HL-60 (cell line): ENCODE results near the gene TOGARAM1.

Source experiments
- DNase-seq, 2 experiments: peaks; one replicate each; pipeline ENCODE4 v3.0.0-alpha.2; 2010 to 2020; ENCODE audit warnings: low read depth in 1 of 2, low spot score in 1 of 2
- H3K27ac ChIP-seq: fragments of 250-450 bp; sonication (Bioruptor Pico); replicated peaks from 2 replicates; pipeline ENCODE4 v1.5.1; 2020; ENCODE audit warnings: mild to moderate bottlenecking, moderate library complexity
- H3K27me3 ChIP-seq: fragments of 250-450 bp; sonication (Bioruptor Pico); 2 replicates; pipeline ENCODE4 v1.5.1; 2021; ENCODE audit warnings: mild to moderate bottlenecking, moderate library complexity; ENCODE audit not compliant: insufficient read depth, poor library complexity, severe bottlenecking
- H3K4me3 ChIP-seq: replicated peaks from 2 replicates; pipeline ENCODE4 v1.5.1; 2011; ENCODE audit warnings: mild to moderate bottlenecking, control low read depth, low read length; ENCODE audit not compliant: insufficient read depth
- CTCF ChIP-seq: IDR thresholded peaks from one replicate; pipeline ENCODE4 v1.5.1; 2011; ENCODE audit warnings: low read length, control low read depth, inconsistent platforms; ENCODE audit not compliant: insufficient read depth
- GABPA ChIP-seq: IDR thresholded peaks from 2 replicates; pipeline ENCODE4 v1.6.1; 2012; ENCODE audit warnings: low read depth
- POLR2AphosphoS5 ChIP-seq: IDR thresholded peaks from 2 replicates; pipeline ENCODE4 v1.6.1; 2012; ENCODE audit warnings: low read depth
- SPI1 ChIP-seq: IDR thresholded peaks from 2 replicates; pipeline ENCODE4 v1.6.1; 2012; ENCODE audit warnings: low read depth, mild to moderate bottlenecking, borderline replicate concordance
- TF ChIP-seq, protein P1 (sequence below): IDR thresholded peaks from 2 replicates; pipeline ENCODE4 v1.6.1; 2012; ENCODE audit warnings: low read depth; ENCODE audit not compliant: insufficient replicate concordance

TOGARAM1 gene

DNA sequence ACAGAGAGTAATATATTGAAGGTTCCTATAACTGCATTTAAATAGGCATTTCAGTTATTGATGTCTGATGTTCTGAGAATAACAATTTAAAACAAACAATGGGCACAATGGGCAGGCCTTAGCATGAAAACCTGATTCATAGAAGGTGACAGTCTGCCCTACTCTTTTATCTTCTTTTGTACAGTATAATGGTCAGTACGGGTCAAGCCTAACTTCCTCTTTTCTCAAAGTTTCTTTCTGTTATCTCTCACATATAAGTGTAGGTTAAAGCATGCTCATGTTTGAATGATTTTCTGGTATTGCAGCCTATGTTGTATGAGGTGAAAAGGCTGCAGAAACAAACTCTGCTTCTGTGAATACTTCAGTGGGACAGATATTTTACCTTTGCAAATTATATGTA lies 158.1 kb downstream of the TOGARAM1 start:
- H3K27ac ChIP-seq, result no peak overlapping the region
- DNase-seq, result no peak
- no peak for TF ChIP-seq GABPA
- no peak for TF ChIP-seq CTCF
- TF ChIP-seq, protein P1, sequence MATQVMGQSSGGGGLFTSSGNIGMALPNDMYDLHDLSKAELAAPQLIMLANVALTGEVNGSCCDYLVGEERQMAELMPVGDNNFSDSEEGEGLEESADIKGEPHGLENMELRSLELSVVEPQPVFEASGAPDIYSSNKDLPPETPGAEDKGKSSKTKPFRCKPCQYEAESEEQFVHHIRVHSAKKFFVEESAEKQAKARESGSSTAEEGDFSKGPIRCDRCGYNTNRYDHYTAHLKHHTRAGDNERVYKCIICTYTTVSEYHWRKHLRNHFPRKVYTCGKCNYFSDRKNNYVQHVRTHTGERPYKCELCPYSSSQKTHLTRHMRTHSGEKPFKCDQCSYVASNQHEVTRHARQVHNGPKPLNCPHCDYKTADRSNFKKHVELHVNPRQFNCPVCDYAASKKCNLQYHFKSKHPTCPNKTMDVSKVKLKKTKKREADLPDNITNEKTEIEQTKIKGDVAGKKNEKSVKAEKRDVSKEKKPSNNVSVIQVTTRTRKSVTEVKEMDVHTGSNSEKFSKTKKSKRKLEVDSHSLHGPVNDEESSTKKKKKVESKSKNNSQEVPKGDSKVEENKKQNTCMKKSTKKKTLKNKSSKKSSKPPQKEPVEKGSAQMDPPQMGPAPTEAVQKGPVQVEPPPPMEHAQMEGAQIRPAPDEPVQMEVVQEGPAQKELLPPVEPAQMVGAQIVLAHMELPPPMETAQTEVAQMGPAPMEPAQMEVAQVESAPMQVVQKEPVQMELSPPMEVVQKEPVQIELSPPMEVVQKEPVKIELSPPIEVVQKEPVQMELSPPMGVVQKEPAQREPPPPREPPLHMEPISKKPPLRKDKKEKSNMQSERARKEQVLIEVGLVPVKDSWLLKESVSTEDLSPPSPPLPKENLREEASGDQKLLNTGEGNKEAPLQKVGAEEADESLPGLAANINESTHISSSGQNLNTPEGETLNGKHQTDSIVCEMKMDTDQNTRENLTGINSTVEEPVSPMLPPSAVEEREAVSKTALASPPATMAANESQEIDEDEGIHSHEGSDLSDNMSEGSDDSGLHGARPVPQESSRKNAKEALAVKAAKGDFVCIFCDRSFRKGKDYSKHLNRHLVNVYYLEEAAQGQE, result no peak
- no peak for TF ChIP-seq POLR2AphosphoS5
- TF ChIP-seq SPI1, result no peak
- no peak overlapping the region for H3K4me3 ChIP-seq
- H3K27me3 ChIP-seq, result no peaks in the 10 kb centered on the region

DNA sequence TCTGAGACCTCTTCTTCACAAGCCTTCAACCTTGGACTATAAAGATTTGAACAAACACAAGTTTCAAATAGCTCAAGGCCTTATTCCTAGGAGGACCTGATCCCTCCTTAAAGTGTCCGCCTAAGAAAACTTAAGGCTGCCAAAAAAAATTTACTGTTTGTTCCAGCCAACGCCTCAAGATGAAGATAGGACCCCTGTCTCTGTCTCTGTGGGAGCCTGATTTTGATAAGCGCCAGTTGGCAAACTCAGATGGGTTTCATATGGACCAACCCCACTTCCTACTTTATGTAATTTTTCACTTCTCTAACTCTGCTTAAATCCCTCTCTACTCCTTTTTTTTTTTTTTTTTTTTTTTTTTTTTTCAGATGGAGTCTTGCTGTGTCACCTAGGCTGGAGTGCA lies 161.3 kb downstream of the TOGARAM1 start:
- Histone ChIP-seq H3K27me3 (no peaks in the 10 kb centered on the region), H3K4me3 (no peak overlapping the region), H3K27ac (no peak overlapping the region)
- DNase-seq, result no peak
- TF ChIP-seq, protein P1, result no peak
- TF ChIP-seq CTCF (no peak), POLR2AphosphoS5 (no peak), GABPA (no peak), SPI1 (no peak)
